ENCODE results near the gene PCSK6. TPM values are rescaled to one million over a fixed set of nuclear protein-coding genes. Genes with fewer than 3 reads are reported as not detected.
A peak's percentile ranks its signal among the peaks of the same experiment; 100 is the strongest.

Gene PCSK6
- total and polyA plus RNA-seq, 2 of the 8 experiments (the other 6 are each of a cell fraction or from before 2014, with no cell fraction given): 1.9 to 4.0 TPM

DNA sequence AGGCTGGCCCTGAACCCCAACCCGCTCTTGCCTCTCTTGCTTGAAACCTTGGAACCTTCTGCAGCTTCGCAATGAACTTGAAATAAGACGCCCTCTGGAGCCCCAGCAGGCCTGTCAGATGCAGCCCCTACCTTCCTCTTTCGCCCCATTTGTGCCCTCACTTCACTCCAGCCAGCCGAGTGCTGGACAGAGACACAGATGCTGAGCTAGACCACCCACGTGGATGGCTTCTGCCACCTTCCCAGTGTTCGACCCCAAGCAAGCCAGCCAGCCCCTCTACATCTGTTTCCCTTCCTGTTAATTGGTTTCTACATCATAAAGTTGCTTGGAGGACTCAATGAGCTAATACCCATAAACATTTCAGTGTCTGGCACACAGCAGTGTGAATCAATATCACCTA is 170.7 kb downstream of the PCSK6 start:
- H4K8ac ChIP-seq (ENCODE audit: extremely low read depth, insufficient read depth, low read length): no peak overlapping the region
- no peak overlapping the region for H2AK5ac ChIP-seq (ENCODE audit: low read depth, low read length)
- no peak overlapping the region for H3K9ac ChIP-seq (replicated peaks in 1 of 4; ENCODE audit: extremely low read depth in 1 of 4, low read depth in 3 of 4, low read length in 3 of 4)
- no peaks in the 10 kb centered on the region for H3K36me3 ChIP-seq (ENCODE audit: control insufficient read depth in 2 of 4, insufficient read depth in 4 of 4, low read length in 3 of 4)
- H2BK20ac ChIP-seq (ENCODE audit: low read length): no peak overlapping the region
- H3K4ac ChIP-seq (replicated peaks; ENCODE audit: insufficient read length, low read depth, low read length): no peak overlapping the region
- H3K27me3 ChIP-seq (replicated peaks in 1 of 4; ENCODE audit: control insufficient read depth in 3 of 4, extremely low read depth in 1 of 4, insufficient read depth in 3 of 4, low read length in 3 of 4): no peaks in the 10 kb centered on the region; a peak in 1 of 7 replicates
- no peak overlapping the region for H3K23ac ChIP-seq (ENCODE audit: insufficient read length)
- no peak for DNase-seq (ENCODE audit: low read depth in 1 of 2, low spot score in 2 of 2)
- H3K18ac ChIP-seq (ENCODE audit: extremely low read depth, low read length): no peak overlapping the region
- no peak overlapping the region for H3K27ac ChIP-seq (ENCODE audit: low read depth, low read length)
- H2BK15ac ChIP-seq (ENCODE audit: low read length): no peak overlapping the region
- TF ChIP-seq KDM1A (IDR thresholded peaks at IDR 0.05; ENCODE audit: borderline replicate concordance, low read length): no peak
- peak in 1 of 2 experiments; percentile 63; a peak in 1 of 4 replicates for TF ChIP-seq SIN3A (conservative IDR thresholded peaks at IDR 0.05 in 1 of 2, IDR thresholded peaks at IDR 0.05 in 1 of 2; ENCODE audit: low read depth in 1 of 2, low read length in 2 of 2)
- ChIA-PET CTCF (ENCODE audit: partially characterized antibody) (interaction anchor here (0.9 to 8.6 kb wide), 19 partner anchors 9 to 337 kb away, joined by 3 to 94 read pairs (median 5); no protein-coding TSS in a partner anchor), POLR2A (ENCODE audit: partially characterized antibody) (interaction anchor here (1.3 kb wide), 1 partner anchor 14 kb away, joined by 4 read pairs; no protein-coding TSS in a partner anchor)
- H3K23me2 ChIP-seq (ENCODE audit: low read depth, low read length): no peaks in the 10 kb centered on the region
- no peak overlapping the region for H3K4me3 ChIP-seq (ENCODE audit: extremely low read depth in 1 of 4, insufficient read depth in 2 of 4, low read depth in 3 of 4, low read length in 4 of 4)
- WGBS, 2 experiments (ENCODE audit: extremely low coverage in 1 of 2, insufficient coverage in 1 of 2, insufficient read length in 1 of 2, insufficient replicate concordance in 2 of 2, low coverage in 1 of 2, low lambda C conversion rate in 2 of 2, missing lambda C conversion rate in 1 of 2): 79% methylated on average over 7 of the region's 7 CpGs; no CpG with 5 or more reads in 1 of the 2 experiments
- H2BK5ac ChIP-seq (ENCODE audit: low read depth, low read length): no peak overlapping the region
- H4K91ac ChIP-seq (replicated peaks; ENCODE audit: insufficient read length, low read length): no peak overlapping the region
- no peak overlapping the region for H3K14ac ChIP-seq (ENCODE audit: insufficient read length)
- H3K79me2 ChIP-seq (ENCODE audit: control insufficient read depth in 1 of 2, insufficient read depth in 2 of 2, low read length in 2 of 2): no peaks in the 10 kb centered on the region
- H4K20me1 ChIP-seq (replicated peaks in 1 of 2; ENCODE audit: control insufficient read depth in 1 of 2, insufficient read depth in 2 of 2, low read length in 2 of 2): no peaks in the 10 kb centered on the region
- no peak overlapping the region for H4K5ac ChIP-seq (ENCODE audit: insufficient read length, low read depth, low read length)
- H2AFZ ChIP-seq (ENCODE audit: low read length): no peak overlapping the region
- H2BK120ac ChIP-seq (replicated peaks; ENCODE audit: low read depth, low read length): no peak overlapping the region
- H3K4me1 ChIP-seq (replicated peaks in 1 of 4; ENCODE audit: control insufficient read depth in 3 of 4, insufficient read depth in 4 of 4, low read length in 3 of 4): peaks cover 0 to 3% (median 0%) of the 10 kb centered on the region in 4 experiments; a peak in 1 of 7 replicates
- H3K4me2 ChIP-seq (ENCODE audit: insufficient read depth in 1 of 2, low read depth in 2 of 2, low read length in 2 of 2): no peak overlapping the region
- no peaks in the 10 kb centered on the region for H3K9me3 ChIP-seq (ENCODE audit: insufficient read depth in 2 of 2, low read depth in 1 of 2, low read length in 1 of 2)
- no peak overlapping the region for H2BK12ac ChIP-seq (ENCODE audit: low read depth, low read length)
- H3K79me1 ChIP-seq (ENCODE audit: low read depth, low read length): no peaks in the 10 kb centered on the region
- FAIRE-seq: no peak
- no peak overlapping the region for H3K56ac ChIP-seq (replicated peaks; ENCODE audit: insufficient read length, low read depth, low read length)

Data from H1 (cell line).